NCI-H526 (cell line): ENCODE data around the gene ZNF143.

Experiments
- DNase-seq, 2 experiments: peaks; one replicate each; lab custom pipeline; 2025; lab: John Stamatoyannopoulos, UW

ZNF143 gene

GRCh38 chr11:9460322-9461062 lies at the start of gene ZNF143:
Gene ZNF143 (plus strand): TSS chr11:9461012. CDS start chr11:9471309, 10,297 bp downstream.
- peak; percentile 100 for DNase-seq

- no peak for DNase-seq
Observed at GRCh38 chr11:9428706-9429105, 32.1 kb upstream of the ZNF143 start.

DNA sequence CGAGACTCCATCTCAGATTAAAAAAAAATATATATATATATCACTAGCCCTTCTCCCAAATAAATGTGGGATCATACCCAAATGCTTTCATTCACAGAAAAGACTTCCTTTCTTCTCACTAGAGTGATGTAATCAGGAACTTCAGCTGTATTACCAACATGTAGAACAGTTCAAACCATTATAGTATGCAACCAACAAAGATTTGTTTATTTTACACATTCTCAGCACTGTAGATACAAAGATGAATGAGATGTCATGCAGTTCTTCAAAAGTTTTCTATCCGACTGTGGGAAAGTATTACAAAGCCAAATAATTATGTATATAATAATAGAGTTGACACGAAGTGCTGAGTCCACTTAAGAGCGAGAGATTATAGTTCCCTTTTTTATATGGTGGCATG lies 22.2 kb upstream of the ZNF143 start:
- DNase-seq, result no peak

GRCh38 chr11:9446230-9446629 lies 14.6 kb upstream of the ZNF143 start:
- no peak for DNase-seq

DNA sequence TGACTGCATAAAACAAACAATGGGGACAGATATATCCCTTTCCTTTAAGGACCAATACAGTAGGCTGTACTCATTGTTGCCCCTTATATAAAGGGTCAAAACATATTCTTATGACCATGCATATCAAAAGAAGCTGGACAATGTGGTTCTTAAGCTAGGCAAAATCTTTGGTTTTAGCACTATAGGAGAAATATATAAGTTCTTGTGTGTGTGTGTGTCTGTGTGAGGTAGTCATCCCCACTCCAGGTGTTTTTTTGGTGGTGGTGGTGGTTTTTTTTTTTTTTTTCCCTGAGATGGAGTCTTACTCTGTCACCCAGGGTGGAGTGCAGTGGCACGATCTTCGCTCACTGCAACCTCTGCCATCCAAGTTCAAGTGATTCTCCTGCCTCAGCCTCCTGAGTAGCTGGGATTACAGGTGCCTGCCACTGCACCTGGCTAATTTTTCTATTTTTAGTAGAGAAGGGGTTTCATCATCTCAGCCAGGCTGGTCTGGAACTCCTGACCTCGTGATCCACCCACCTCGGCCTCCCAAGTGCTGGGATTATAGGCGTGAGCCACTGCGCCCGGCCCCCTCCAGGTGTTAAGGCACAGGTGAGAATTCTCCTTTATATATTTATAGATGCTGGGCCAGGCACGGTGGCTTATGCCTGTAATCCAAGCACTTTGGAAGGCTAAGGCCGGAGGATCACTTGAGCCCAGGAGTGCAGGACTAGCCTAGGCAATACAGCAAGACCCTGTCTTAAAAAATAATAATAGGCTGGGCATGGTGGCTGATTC lies 12.0 kb upstream of the ZNF143 start:
- DNase-seq, result no peak

GRCh38 chr11:9452023-9452422 lies 8.8 kb upstream of the ZNF143 start:
- peak in 1 of 2 experiments; percentile 15 for DNase-seq

DNA sequence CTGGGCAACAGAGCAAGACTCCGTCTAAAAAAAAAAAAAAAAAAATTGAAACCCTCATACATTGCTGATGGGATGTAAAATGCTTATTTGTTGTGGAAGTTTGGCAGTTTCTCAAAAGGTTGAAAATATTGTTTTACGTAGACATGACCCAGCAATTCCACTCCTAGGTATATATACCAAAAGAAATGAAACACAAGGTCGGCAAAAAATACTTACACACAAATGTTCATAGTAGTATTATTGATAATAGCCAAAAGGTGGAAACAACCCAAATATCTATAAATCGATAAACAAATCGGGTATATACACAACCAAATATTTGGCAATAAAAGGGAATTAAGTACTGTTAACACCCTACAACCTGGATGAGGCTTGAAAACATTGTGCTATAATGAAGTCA lies 5.1 kb upstream of the ZNF143 start:
- DNase-seq, result no peak

DNA sequence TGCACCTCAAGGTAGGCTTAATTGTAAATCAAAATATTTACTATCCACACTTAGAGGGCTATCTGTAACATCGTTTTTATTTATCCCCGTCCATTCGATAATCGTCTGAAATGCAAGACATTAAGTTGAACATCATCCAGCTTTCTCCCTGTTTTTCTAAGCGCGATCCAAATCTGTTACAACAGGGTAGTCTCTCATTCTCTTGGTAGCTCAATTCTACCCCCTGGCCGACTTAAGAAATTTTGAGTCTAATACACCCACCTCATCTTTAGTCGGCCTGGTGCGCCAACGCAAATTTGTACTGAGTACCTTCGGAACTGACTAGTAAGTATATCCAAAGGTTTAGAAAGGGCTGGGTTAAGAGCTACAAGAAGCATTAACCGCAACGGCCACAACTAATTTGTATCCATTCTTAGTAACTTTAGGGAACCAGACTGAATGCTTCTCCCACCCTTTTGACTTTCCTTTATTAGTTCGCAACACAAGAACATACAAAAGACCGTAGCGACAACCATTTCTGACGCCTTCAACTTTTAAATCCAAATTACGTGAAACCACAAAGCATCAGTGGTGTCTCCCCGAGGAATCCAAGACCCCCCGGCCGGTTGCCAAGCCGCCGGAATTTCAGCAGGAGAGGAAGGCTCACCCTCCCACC lies 1.0 kb upstream of the ZNF143 start:
- DNase-seq, result peak; percentile 58 to 63

DNA sequence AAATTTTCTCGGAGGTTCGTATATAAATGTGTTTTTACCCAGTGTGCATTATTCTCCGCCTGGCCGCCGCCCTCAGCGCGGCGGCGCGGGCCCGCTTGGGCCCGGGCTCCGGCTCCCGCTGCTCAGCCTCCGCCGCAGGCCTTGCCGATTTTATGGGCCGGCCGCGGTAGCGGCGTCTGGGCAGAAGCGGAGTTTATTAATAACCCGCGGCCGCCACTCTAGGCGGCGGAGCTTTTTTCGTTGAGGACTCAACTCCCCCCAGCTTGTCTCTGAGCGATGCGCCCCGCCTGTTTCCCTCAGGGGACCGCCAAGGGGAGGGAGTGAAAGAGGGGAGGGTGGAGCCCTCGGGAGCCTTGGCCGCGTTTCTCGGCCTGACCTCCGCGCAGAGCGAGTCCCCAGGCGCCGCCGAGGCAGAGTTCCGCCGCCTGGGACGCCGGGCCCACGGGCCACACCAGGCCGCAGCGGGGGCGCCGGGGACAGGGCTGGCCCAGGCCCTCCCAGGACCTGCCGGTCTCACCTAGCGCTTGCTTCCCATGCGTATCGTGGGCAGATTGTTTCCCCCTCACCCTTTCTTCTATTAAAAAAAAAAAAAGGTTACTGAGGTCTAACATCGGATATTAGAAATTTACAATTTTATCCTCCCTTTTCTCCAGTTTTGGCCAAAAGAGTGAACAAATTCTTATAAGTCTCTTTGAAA lies 399 bp downstream of the ZNF143 start:
- DNase-seq, result peak; percentile 92 to 95

- no peak for DNase-seq
Observed at GRCh38 chr11:9461760-9462134, 935 bp downstream of the ZNF143 start.

DNA sequence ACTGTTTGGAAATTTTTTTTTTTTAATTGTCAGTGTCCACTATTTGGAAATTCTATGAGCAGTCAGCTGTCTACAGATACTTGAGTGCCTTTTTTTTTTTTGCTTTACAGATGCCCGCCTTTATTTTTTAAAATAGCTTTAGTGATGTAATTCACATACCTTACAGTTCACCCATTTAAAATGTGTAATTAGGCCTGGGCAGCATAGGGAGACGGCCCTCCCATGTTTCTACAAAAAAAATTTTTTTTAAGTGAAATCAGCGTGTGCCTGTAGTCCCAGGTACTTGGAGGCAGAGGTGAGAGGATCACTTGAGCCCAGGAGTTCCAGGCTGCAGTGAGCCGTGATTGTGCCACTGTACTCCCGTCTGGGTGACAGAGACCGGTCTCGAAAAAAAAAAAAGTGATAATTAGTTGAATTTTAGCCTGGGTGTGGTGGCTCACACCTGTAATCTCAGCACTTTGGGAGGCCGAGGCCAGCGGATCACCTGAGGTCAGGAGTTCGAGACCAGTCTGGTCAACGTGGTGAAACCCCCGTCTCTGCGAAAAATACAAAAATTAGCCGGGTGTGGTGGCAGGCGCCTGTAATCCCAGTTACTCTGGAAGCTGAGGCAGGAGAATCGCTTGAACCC lies 1.5 kb downstream of the ZNF143 start:
- no peak for DNase-seq

GRCh38 chr11:9462806-9463537 lies 2.2 kb downstream of the ZNF143 start:
- DNase-seq, result no peak

DNA sequence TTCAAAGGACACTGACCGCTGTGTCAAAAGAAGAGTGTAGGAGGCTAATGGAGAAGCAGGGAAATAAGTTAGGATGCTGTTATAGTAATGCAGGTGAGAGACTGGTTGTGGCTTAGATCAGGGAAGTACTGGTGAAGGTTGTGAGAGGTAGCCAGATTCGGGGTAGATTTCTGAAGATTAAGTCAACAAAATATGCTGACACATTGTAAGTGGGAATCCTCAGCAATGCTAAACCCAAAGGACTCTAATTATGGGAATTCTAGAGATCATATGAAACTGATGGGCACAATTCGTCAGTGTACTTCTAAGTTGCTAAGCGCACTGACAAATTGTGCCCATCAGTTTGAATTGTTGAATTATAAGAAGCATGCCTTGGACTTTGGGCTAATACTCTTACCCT lies 10.0 kb downstream of the ZNF143 start:
- no peak for DNase-seq

- no peak for DNase-seq
Observed at GRCh38 chr11:9473408-9473807, 12.6 kb downstream of the ZNF143 start.

GRCh38 chr11:9479899-9480298 lies 19.1 kb downstream of the ZNF143 start:
- no peak for DNase-seq

DNA sequence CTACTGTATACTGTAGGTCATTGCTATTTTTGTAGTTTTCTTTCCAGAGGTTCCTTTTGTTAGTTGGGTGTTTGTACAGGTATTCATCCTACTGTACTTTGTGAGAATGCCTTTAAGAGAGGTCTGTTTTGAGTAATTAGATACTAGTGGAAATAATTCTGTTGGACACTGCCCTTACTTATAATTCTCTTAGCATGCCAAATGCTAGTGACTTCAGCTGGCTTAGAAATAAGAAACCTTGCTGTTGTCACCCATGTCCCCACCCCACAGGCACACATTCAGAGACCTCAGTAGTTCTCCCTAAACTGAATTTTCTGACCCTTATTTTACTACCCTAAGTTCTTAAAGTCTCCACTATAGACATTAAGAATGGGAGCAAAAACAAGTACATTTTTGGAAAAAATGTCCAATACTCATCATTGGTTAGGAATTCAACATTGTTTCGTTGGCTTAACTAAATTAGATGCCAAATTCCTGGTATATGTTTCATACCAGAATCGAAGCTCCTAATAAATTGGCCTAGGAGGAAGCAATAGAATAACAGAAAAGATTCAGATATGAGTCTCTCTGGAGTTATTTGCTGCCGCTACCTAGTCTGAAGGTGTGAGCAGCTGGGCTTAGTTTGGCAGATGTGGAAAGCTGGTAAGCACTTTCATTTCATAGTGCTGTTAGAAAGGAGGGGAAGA lies 28.4 kb downstream of the ZNF143 start:
- no peak for DNase-seq

DNA sequence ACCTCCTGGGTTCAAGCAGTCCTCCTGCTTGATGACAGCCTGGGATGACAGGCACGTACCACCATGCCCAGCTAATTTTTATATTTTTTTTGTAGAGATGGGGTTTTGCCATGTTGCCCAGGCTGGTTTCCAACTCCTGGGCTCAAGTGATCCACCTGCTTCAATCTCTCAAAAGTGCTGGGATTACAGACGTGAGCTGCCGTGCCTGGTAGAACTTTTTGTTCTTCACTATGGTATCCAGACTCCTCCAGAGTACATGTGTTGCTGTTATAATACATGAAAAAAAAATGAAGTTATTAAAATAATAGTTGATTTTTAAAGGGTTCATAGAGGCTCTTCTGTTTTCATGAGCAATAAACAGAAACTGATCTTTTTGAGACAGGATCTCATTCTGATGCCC lies 29.6 kb downstream of the ZNF143 start:
- DNase-seq, result no peak

GRCh38 chr11:9493492-9493891 lies 32.7 kb downstream of the ZNF143 start:
- no peak for DNase-seq

DNA sequence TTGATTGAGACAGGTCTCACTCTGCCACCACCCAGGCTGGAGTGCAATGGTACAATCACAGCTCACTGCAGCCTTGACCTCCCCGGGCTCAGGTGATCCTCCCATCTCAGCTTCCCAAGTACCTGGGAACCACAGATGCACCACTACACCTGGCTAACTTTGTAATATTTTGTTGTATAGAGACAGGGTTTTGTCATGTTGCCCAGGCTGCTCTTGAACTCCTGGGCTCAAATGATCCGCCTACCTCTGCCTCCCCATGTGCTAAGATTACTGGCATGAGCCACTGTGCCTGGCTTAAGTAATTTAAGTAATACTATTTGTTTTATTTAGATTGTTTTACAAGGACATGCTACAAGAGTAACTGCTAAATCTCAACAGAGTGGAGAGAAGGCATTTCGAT lies 33.5 kb downstream of the ZNF143 start:
- DNase-seq, result no peak

GRCh38 chr11:9495803-9496514 lies 35.1 kb downstream of the ZNF143 start:
- DNase-seq, result no peak
